Hippocampal formation (tissue), 2 donors: ENCODE results near the gene PGAP6.
"Not testable (repeated sequence)": the region's sequence is repeated elsewhere in the genome, so short reads cannot be mapped to it uniquely, and the experiment has no call there.

Experiments
- DNase-seq, 2 donors: peaks; one replicate each; lab custom pipeline; 2025; lab: John Stamatoyannopoulos, UW

PGAP6 gene

DNA sequence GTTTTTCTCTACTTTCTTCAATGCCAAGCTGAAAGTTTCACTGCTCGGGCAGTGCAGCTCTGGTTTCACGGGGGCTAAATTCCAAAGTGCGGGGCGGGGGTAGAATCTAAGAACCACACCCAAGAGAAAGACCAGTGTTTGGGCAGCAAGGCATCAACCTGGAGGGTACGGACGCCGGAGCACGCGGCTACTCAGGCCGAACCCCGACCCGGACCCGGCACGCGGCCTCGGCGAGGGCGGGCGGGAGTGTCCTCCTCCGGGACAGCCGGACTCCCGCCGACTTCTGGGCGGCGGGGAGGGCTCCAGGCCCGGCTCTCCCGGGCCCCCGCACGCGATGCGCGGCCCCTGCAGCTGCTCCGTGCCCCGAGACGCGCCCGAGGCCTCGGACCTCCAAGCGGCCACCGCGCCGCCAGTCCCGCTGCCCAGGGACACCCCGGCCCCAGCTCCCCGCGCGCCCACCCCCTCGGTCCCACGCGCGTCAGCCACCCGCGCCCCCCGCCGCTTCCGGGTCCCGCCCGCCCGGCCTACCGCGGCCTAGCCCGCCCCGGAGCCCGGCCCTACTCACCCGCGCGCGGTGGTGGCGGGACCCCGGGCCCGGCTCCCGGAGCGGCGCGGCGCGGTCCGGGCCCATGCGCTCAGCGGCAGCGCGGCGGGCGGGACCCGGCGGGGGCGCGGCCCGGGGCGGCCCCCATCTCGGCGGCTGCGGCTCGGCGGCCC, 29.8 kb downstream of the PGAP6 start:
- DNase-seq, result no peak

- no peak for DNase-seq
Measured at GRCh38 chr16:350203-350602, 31.6 kb downstream of the PGAP6 start.

DNA sequence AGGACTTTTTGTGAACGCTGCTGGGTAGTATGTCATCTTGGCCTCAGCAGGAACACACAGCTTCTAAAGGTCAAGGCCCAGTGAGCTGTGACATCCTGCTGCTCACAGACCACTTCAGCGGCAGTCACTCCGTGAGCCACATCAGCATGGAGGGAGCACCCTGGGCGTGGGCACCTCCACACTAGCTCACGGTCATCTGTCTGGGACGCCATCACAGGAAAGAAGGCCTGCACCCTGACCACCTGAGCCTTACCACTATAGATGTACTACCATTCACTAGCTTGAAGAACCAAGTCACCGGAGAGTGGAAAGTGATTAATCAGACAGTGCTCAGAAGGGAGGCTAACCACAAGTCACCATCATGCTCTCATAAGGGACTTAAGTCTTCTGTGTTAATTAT, 32.6 kb downstream of the PGAP6 start:
- no peak for DNase-seq

DNA sequence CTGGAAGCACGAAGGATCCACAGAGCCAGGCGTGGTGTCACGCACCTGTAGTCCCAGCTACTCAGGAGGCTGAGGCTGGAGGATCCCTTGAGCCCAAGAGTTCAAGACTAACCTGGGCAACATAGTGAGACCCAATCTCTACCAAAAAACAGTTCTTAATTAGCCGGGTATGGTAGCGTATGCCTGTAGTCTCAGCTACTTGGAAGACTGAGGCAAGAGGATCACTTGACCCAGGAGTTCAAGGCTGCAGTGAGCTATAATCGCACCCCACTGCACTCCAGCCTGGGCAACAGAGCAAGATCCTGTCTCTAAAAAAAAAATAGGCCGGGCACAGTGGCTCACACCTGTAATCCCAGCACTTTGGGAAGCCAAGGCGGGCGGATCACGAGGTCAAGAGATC, 33.3 kb downstream of the PGAP6 start:
- DNase-seq, result not testable (repeated sequence)

- DNase-seq, result no peak
Measured at GRCh38 chr16:347203-347602, 34.6 kb downstream of the PGAP6 start.

DNA sequence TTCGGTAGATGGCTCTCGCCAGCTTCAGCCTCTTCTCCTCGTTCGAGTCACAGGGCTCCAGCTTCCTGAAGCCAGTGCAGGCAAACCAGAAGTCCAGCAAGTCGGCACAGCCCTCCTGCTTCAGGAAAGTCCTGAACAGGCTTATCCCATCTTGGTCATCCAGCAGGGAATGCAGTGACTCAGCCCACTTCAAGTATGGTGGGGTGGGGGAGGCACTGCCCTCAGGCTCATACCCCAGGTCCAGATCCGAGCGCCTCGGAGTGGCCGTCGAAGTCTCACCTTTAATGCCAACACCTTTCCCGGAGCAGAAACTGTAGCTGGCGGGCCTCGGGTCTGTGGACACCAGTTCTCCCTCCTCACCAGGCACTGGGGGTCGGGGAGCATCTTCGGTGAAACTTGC, 35.2 kb downstream of the PGAP6 start:
- DNase-seq, result no peak

DNA sequence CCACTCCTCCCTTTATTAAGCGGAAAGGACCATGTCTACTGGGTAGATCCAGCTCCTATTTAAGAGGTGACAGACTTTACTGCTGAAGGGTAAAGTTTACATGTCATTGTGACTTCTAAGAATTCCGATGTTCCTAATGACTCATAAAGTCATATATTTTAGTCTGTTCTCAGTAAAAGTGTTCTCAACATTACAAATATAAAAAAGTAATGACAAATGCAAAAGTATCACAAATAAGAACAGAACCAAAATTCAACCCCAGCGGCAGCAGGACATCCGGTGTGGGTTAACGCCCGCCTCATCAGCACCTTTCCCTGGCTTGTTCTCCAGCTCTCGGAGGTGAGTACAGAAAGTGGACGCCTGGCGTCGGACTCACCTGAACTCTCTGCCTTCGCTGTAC, 36.0 kb downstream of the PGAP6 start:
- DNase-seq, result no peak

DNA sequence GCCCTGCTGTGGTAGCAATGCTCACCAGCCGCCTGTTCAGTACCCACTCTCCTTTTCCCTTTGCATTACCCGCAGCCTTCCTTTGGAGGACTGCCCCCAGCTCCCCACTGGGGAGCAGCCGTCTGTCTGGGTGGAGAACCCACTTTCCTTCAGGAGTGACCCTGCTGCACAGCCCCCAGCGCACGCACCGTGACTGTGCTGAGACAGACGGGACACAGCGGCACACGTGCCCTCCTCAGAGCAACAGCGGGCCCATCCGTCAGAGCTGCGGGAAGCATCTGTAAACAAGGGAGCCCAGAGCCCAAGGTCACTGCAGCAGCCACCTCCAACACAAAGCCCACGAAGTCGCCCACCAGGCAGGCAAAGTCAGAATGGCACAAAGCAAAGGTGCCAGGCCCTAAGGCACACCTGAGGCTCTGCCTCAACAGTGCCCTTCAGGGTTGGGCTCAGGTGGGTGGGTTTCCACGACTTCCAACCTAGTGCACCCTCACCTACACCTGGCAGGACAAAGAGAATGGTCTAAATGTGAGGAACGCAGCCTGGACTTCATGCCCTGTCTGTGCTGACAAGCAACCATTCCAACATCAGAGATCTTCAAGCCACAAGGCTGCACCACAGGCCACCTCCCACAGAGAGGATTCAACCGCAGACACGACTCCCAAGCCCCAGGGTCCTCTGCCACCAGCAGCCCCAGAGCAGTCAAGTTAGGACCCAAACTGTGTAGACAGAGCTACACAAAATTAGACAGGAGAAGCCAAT, 39.1 kb downstream of the PGAP6 start:
- no peak for DNase-seq

- not testable (repeated sequence) for DNase-seq
Measured at GRCh38 chr16:341974-342336, 39.8 kb downstream of the PGAP6 start.

GRCh38 chr16:341095-341973, 40.4 kb downstream of the PGAP6 start:
- DNase-seq, result not testable (repeated sequence)

DNA sequence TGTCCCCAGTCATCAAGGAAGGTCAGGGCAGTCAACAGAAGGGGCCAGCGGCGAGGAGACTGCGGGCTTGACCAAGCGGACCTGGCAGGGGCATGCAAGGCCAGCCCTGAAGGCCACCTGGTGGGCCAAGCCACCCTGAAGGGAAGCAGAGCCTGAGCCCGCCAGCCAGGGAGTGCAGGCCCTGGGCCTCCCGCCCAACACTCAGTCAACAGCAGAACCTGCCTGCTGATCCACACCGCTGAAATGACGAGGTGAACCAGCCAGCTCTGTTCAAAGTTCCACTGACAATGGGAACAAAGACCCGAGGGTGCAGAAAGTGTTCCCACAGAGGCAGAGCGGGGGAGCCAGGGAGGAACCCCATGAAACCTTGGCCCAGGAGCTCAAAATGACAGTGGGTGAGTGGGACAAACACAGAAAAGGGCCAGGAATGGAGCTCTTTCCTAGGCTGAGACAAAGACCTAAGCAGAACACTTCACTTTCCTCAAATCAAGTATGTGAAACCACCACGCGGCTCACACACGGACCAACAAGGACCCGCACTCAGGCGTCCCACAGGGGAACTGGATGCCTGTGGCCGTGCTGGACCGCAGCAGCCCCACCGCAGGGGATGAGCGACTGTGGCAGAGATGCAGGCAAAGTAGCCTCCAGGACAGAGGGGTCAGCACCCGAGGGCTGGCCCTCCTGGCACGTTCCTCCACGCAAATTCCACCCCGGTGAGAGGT, 41.2 kb downstream of the PGAP6 start:
- DNase-seq, result no peak

DNA sequence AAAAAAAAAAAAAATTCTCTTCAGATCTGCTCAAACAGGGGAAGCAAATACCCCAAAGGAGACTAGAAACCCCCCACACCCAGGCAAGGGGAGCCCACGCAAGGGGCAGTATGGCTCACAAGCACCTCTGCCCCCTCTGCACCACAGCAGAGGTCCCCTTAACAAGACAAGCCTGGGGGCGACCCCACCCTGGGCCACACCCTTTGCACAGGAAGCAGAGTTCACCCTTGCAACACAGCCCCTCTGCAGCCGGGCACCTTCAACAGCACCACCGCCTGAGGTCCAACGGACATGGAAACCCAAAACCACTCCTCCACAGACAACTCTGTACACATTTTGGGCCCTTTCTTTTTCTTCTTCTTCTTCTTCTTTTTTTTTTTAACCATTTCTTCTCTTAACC, 42.1 kb downstream of the PGAP6 start:
- DNase-seq, result no peak

GRCh38 chr16:337975-338575, 43.7 kb downstream of the PGAP6 start:
- no peak for DNase-seq

- DNase-seq, result no peak
Measured at GRCh38 chr16:337437-337836, 44.3 kb downstream of the PGAP6 start.

DNA sequence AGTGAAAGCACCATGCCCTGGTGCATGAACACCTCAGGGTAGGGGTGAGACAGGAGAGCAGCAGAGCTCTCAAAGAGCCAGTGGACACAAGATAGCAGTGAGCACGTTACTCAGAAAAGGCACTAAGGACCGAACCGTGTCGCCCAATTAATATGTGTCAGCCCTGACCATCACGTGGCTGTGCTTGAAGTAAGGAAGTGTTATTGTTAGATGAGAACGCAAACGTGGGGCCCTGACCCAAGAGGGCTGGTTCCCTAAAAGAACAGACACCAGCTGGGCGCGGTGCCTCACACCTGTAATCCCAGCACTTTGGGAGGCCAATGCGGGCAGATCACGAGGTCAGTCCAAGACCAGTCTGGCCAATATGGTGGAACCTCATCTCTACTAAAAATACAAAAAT, 45.5 kb downstream of the PGAP6 start:
- DNase-seq, result no peak

DNA sequence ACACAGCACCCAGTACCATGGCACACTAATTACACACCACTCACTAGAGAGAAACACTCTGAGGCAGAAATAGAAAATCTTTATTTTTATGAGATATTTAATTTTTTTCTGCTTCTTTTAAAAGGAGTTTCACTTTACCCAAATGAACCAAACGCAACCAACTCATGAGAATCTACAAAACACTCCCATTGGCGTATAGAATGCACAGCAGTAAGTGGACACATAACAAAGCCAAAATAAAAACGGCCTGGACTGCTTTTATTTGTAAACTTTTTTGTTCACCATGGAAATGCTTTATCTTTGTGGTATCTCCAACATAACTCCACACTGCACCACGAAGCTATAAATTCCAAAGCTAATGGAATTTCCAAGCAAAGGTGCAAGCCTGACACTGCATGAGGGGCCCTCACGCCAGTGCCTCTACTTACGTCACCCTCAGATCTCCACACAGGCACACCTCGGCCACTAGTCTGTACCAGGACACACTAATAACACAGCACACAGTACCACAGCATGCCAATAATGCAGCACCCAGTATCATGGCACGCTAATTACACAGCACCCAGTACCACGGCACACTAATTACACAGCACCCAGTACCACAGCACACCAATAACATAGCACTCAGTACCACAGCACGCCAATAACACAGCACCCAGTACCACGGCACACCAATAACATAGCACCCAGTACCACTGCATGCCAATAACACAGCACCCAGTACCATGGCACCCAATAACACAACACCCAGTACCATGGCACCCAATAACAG, 46.7 kb downstream of the PGAP6 start:
- DNase-seq, result not testable (repeated sequence)

DNA sequence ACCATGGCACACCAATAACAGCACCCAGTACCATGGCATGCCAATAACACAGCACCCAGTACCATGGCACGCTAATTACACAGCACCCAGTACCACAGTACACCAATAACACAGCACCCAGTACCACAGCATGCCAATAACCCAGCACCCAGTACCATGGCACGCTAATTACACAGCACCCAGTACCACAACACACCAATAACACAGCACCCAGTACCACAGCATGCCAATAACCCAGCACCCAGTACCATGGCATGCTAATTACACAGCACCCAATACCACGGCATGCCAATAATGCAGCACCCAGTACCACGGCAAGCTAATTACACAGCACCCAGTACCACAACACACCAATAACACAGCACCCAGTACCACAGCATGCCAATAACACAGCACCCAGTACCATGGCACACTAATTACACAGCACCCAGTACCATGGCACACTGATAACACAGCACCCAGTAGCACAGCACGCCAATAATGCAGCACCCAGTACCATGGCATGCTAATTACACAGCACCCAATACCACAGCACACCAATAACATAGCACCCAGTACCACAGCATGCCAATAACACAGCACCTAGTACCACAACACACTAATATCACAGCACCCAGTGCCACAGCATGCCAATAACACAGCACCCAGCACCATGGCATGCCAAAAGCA, 47.5 kb downstream of the PGAP6 start:
- DNase-seq, result not testable (repeated sequence)

DNA sequence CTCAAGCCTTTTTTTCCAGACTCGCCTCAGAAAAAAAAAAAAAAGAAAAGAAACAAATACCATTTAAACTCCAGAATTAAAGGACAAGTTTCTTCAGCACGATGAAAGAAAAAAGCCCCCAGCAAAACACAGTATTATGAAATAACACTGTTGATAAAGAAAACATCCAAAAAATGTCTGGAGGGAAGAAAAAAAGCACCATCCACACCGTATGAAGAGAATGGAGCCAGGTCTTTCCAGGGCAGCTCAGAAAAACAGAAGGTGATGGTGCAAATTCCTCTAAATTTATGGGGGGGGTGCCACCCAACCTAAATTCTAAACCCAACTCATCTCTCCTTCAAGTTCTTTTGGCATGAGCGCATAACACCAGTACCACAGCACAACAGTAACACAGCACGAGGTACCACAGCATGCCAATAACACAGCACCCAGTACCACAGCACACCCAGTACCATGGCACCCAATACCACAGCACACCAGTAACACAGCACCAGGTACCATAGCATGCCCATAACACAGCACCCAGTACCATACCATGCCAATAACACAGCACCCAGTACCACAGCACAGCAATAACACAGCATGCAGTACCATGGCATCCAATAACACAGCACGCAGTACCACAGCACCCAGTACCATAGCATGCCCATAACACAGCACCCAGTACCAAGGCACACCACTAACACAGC, 48.2 kb downstream of the PGAP6 start:
- no peak for DNase-seq

DNA sequence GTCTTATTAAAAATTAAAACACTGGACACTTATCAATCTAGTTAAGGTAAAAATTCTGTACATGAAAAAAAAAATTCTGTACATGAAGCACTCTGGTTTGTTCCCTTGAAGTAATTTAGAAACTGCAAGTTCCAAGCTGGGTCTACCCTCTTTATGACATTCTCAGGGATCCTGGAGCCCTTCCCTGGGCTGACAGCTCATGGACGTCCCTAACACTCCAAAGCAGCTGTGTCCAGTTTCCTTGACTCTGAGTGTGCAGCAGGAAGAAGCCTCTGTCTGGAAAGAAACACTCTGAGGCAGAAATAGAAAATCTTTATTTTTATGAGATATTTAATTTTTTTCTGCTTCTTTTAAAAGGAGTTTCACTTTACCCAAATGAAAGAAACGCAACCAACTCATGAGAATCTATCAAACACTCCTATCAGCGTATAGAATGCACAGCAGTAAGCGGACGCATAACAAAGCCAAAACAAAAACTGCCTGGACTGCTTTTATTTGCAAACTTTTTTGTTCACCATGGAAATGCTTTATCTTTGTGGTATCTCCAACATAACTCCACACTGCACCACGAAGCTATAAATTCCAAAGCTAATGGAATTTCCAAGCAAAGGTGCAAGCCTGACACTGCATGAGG, 50.5 kb downstream of the PGAP6 start:
- not testable (repeated sequence) for DNase-seq
